Stimulated activated CD8-positive, alpha-beta memory T cell treated with anti-CD3 and anti-CD28 coated beads, Interleukin-2, amount 100 ng/mL, for 1 hour (primary cell): ENCODE results near the gene TCF7L2.
"Not testable (repeated sequence)": the region's sequence is repeated elsewhere in the genome, so short reads cannot be mapped to it uniquely, and the experiment has no call there.

Experiments used
- DNase-seq, 2 donors: peaks; one replicate each; pipeline ENCODE4 v3.0.0-alpha.2; 2020; ENCODE audit warnings: low read depth in 2 of 2

TCF7L2 gene

GRCh38 chr10:113096128-113096996 is 146.3 kb downstream of the TCF7L2 start:
- no peak for DNase-seq

GRCh38 chr10:113097036-113097435 is 147.0 kb downstream of the TCF7L2 start:
- no peak for DNase-seq

GRCh38 chr10:113099431-113100183 is 149.6 kb downstream of the TCF7L2 start:
- no peak for DNase-seq

DNA sequence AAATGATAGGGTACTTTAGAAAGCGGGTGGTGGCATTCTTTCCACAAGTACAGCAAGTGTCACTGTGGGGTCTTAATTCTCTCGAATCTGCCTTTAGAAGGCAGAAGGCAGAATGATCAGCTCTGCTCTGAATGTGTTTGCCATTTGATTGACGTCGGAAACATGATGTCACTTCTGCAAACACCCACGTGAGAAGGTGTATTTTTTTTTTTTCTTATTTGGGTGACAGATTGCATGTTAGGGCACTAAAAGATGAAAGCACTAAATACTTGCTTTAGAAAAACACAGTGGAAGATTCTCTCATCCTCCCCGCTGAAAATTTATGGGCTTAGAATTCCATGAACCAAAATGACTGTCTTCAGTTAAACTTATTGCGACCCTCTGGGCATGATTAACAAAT is 150.2 kb downstream of the TCF7L2 start:
- DNase-seq, result no peak

- no peak for DNase-seq
Observed at GRCh38 chr10:113103131-113103840, 153.2 kb downstream of the TCF7L2 start.

- no peak for DNase-seq
Observed at GRCh38 chr10:113104047-113104446, 154.0 kb downstream of the TCF7L2 start.

DNA sequence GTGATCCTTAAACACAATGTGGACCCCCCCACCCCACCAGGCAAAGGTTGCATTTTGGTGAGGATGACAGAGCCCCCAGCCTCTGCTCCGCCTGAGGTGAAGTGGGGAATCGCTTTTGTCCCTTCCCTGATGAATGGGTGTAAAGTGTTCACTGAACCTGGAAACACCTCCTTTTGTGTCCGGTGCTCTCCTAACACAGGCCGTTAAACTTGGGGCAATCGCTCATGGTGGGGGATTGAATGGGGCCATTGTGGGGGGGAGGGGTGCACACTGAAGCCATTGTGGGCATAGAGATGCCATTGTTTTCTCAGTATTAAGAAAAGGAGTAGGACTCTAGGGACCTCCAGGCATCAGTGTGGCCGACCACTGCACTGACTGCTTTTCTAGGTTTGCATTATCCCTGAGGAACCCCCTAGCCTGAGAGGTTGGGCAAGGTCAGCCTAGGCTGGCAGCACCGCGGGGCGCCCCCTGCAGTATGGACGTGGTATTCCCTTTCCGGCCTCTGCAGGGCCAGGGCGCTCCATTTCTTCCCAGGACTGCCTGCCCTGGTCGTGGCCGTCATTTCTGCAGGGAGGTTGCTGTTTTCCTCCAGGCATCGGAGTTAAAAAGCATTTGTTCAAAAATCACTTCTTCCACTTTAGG is 158.3 kb downstream of the TCF7L2 start:
- no peak for DNase-seq

DNA sequence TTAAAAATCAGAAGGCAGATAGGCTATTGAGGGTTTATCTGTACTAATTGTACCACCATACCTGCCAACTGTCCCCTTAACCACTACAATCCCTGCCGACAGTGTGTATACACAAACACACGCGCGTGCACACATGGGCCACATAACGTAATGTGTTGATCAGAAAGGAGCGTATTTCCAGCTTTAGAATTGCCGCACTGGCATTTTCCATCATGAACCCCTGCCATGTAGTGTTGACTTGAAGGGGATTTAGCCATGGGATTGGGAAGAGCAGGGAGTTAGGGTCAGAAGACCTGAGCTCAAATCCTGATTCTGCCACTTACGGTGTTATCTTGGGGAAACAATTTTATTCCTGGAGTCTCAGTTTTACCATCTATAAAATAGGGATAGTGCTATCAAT is 158.9 kb downstream of the TCF7L2 start:
- DNase-seq, result no peak

GRCh38 chr10:113109482-113109881 is 159.4 kb downstream of the TCF7L2 start:
- not testable (repeated sequence) for DNase-seq

- DNase-seq, result no peak
Observed at GRCh38 chr10:113111260-113111659, 161.2 kb downstream of the TCF7L2 start.

GRCh38 chr10:113111900-113112853 is 162.1 kb downstream of the TCF7L2 start:
- no peak for DNase-seq

GRCh38 chr10:113113241-113113640 is 163.2 kb downstream of the TCF7L2 start:
- no peak for DNase-seq

DNA sequence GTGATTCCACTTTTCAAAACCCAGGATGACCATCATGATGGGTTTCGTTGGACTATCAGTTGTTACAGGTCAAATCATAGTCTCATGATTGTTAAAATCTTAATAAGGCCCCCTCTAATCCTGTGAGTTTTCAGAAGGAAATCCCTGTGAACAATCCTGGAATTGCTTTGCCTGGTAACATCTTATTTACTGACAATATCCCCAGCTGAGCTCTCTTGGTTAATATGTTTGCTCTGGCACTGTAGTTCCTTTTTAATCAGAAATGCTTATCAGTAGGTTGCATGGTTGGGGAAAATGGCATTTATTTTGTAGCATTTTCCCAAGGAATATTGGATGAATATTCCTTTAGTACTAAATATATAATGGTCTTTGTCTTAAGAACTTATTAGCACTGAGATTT is 163.9 kb downstream of the TCF7L2 start:
- no peak for DNase-seq

GRCh38 chr10:113115556-113115955 is 165.5 kb downstream of the TCF7L2 start:
- no peak for DNase-seq

DNA sequence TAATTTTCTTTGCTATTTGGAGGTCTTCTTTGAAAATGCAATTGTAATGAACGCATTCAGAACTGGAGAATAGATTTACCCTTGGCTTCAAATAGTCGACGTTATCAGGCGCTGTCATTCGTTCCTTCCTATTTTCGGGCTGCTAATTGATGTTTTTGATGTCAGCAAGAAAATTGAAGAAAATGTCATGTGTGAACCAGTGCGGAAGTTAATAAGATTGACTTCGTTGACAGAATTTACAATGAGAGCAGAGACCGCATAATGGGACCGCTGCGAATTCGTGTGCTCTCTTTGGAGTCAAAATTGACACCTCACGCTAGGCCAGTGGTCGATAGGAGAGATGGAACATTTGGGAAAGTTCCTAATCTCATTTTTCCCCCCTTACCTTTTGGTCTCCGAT is 168.8 kb downstream of the TCF7L2 start:
- no peak for DNase-seq

DNA sequence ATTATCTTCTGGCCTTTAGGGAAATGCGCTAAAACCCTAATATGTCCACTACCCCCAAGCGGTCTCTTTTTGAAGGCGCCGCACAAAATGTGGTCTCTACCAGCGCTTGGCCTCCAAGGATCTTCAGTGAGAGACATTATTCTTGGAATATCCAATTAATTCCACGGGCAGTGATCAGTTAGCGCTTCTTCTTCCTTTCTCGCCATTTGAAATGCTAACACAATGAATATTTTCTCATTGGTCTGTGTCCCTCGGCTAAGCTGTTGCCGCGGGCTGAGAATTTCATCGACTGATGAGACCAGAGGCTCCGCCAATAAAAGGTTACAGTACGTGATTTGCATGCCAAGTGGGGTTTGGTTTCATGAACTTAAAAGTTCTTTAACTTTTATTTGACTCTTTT is 169.8 kb downstream of the TCF7L2 start:
- DNase-seq, result no peak

GRCh38 chr10:113121153-113121552 is 171.1 kb downstream of the TCF7L2 start:
- DNase-seq, result no peak

- DNase-seq, result no peak
Observed at GRCh38 chr10:113122947-113123346, 172.9 kb downstream of the TCF7L2 start.

DNA sequence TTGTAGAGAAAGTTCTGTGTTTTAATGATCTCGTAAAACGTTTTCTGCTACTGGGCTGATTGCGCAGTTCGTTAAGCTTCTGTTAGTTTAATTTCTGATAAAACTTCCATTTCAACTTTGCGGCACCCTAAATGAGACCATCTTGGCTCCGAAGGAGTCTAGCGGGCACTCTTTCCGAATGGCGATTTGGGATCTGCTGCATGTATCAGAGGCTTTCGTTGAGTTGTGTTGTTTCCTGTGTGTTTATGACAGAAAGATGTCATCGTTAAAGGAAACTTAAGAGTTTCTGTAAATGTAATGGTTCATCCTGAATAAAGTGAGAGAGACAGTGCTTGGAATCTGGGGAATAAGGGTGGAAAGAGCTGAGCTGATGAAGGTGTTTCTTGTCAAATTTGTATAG is 174.7 kb downstream of the TCF7L2 start:
- no peak for DNase-seq

GRCh38 chr10:113125612-113126011 is 175.6 kb downstream of the TCF7L2 start:
- no peak for DNase-seq
